GM19240 (cell line): Measurements from ENCODE around the gene PWWP2B.

Experiments
- DNase-seq: peaks from one replicate; pipeline ENCODE4 v3.0.0; 2011; ENCODE audit warnings: low spot score; ENCODE audit not compliant: insufficient read length

The PWWP2B gene

DNA sequence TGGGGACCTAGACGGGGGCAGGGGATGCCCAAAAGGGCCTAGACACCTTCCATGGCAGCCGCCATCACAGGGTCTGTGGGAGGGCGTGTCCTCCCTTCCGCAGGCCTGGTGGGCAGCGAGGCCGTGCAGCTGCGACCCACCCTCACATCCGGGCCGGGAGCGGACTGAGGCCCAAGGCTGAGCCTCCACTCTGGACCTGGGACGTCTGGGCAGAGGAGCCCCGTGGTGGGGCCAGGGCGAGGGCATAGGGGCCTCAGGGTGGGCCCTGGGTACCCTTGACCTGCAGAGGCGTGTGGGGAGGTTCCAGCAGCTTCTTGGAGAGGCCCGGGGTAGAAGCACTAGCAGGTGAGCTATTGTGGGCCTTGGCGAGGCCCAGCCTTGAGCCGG, 49.2 kb downstream of the PWWP2B start:
- DNase-seq = no peak

DNA sequence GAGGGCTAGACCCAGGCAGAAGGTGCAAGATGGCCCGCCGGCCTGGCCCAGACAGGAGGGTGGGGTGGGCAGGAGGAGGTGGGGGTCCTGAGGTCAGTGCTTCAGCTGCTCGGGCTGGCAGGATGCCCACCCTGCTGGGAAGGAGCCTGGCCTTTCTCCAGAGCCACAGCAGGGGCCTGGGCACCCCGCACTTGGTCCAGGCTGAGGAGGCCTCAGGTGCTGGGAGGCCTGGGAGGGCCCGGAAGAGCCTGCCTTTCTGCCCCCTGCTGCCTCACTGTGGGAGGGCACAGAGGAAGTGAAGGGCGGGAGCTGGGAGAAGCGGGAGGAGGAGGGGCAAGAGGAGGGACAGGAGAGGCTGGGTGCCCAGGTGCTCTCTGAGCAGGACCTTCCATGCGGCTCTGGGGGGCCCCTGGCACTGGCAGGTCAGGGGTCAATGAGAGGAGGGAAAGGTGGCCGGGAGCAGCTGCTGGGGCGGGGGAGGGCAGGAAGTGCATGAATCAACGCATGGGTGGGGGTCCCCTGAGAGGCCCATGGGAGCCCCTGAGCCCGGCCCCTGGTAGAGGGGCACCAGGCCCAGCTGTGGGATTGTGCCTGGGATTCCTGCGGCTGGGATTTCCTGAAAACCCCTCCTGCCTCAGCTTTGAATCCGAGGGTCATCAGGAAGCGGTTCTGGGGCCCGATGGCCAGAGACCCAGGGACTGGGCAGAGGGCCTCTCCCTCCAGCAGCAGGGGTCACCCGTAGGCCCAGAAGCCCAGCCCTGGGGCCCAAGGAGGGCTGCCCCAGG, 49.9 kb downstream of the PWWP2B start:
- DNase-seq = no peak

DNA sequence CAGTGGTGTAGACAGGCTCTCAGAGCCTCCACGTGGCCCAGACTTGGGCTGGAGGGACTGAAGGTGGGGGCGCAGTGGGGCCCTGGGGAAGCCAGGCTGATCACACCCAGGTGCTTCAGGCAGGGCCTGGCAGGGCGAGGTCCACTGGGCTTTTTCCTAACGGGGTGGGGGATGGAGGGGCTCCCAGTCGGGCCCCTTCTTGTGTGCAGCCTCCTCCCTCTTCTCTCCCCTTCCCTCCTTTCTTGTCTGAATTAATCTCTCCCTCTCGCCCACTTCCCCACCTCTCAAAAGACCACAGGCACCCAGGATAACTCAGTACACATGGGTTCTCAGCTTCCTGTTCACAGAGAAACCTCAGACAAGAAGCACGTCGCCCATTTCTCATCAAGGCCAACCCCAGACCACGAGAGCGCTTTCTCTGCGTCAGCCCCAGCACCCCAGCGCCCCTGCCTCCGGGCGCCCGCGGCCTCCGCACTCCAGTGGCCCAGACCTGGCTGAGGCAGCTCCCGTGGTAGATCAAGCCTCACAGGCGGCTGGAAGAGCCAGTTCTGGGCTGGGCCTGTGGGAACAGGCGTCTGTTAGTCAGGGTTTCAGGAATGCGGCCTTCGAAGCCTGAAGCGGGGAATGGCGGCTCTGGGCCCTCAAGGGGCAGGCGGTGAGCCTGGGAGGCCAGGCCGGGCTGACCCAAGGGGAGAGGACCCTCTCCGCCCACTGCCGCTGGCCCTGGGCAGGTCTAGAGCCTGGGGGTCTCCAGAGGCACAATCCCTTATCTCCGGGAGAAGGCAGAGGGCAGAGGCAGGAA, 50.6 kb downstream of the PWWP2B start:
- no peak for DNase-seq

DNA sequence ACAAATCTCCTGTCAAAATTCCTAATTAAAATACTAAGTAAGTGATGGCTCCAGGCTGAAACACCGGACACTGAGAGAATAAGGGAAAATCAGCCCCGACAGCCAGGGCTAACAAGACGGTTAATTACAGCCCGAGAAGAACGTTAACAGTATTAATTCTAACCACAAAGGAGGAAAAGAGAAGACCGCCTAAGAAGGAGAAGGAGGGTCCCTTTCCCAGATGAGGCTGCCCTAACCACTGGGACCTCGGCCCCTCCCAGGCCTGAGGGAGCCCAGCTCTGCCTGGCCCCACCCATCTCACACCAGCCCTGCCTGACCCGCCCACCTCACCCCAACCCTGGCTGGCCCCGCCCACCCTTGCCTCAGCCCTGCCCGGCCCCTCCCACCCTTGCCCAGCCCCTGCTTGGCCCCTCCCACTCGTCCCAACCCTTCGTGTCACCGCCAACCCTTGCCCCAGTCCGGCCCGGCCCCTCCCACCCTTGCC, 51.3 kb downstream of the PWWP2B start:
- no peak for DNase-seq

DNA sequence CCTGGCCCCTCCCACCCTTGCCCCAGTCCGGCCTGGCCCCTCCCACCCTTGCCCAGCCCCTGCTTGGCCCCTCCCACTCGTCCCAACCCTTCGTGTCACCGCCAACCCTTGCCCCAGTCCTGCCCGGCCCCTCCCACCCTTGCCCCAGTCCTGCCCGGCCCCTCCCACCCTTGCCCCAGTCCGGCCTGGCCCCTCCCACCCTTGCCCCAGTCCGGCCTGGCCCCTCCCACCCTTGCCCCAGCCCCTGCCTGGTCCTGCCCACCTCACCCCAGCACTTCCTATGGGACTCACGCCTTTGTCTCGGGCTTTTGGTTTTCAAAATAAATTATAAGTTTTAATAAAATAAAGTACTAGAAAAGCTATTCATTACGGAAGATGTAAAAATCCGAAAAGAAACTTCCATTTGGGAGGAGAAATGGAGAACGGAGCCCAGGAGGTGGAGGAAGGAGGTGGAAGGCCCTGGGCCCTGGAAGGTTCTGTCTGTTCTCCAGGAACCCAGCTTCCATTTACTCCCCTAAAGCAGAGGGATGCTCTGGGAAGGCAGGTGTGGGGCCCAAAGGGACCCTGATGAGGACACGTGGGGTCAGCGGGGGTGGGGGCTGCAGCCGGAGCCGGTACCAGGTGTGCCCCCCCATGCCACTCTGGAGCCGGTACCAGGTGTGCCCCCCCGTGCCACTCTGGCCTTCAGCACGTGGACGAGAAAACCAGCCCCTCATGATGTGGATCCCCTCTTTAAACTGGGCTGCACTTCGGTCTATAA, 52.2 kb downstream of the PWWP2B start:
- no peak for DNase-seq

- DNase-seq = no peak
These were observed 52.8 kb downstream of the PWWP2B start for GRCh38 chr10:132449811-132450181.

- no peak for DNase-seq
These were observed 53.4 kb downstream of the PWWP2B start for GRCh38 chr10:132450466-132450824.

- DNase-seq = no peak
These were observed 54.0 kb downstream of the PWWP2B start for GRCh38 chr10:132450825-132451505.

GRCh38 chr10:132451506-132452215, 54.7 kb downstream of the PWWP2B start:
- no peak for DNase-seq

GRCh38 chr10:132452216-132452650, 55.2 kb downstream of the PWWP2B start:
- DNase-seq = no peak

- DNase-seq = peak; percentile 94
These were observed 55.9 kb downstream of the PWWP2B start for GRCh38 chr10:132452651-132453469.

- DNase-seq = no peak
These were observed 56.5 kb downstream of the PWWP2B start for GRCh38 chr10:132453470-132453861.

GRCh38 chr10:132454296-132455198, 57.5 kb downstream of the PWWP2B start:
- no peak for DNase-seq

DNA sequence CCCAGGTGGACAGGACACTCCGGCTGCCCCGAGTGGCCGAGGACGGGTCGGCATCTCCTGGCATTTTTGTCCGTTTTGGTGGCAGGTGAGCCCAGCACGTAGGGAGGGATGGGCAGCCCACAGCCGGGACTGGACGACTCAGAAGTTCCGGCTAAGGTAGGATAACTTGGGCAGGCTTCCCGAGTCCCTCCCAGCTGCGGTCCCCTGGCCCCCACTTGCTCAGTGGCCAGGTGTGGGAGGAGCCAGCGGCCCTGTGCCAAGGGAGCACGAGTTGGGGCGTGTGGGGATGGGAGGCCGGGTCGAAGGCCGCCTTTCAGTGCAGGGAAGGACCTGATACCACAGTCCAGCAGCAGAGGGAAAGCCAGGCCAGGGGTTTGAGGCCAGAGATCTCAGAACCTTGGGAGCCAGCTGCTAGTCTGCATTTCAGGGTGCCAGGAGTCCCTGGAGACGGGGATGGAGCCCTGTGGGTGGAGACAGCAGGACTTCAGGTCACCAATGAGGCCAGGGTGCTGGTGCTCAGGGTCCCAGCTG, 58.5 kb downstream of the PWWP2B start:
- DNase-seq = no peak

DNA sequence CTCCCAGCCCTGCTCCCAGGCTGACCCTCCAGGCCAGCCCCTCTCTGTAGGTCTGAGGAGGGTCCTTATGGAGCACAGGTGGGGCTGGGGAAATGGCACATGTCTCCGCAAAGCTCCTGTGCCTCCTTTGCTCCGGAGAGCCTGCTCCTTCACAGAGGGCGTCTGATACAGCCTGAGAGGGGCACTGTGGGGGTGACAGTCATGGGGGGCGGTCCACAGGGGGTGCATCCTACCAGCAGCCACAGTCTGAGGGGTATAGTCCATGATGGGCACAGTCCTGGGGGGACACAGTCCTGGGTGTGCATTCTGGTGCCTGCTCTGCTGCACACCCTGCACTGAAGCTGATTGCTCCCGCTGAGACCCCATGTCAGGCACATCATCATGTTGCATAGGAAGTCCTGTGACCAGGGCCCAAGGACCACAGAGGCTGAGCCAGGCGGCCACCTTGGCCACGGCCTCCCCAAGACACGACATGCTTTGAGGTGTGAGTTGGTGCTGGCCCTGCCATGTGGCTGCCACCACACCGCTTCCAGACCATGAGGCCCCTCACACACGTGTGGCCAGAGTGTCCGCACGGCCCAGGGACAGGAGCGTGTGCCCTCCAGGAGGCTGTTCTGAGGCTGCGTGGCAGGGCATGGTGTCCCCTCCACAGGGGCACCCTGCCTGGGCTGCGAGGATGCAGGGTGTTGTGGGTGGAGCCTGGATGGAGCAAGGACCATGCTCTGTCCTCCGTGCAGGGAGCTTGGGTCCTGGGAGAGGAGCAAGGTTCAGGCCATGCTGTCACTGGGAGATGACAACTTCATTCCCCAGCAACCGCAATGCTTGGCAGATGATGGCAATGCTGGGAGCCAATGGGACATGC, 59.2 kb downstream of the PWWP2B start:
- DNase-seq = no peak

DNA sequence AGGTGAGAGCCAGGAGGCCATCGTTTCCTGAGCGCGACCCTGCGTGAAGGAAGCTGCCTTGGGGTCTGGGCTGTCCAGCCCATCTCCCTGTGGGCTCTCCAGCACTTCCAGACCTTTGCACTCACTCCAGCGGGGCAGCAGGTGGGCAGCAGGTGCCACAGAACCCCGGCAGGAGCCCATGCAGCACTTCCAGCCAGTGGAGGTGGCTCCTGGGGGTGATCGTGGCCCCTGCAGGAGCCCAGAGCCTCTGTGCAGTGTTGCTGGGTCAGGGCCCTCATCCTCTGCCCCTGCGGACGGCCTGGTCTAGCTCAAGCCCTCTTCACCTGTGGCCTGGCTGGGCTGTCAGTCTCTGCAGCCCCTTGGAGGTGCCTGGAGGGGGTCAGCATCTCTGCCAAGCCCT, 59.9 kb downstream of the PWWP2B start:
- DNase-seq = no peak

GRCh38 chr10:132457328-132458070, 60.5 kb downstream of the PWWP2B start:
- no peak for DNase-seq
